Posterior vena cava (tissue), 2 donors: ENCODE data around the gene NCCRP1. TPM values are rescaled to one million over a fixed set of nuclear protein-coding genes. Genes with fewer than 3 reads are reported as not detected.
"Not testable (repeated sequence)": the region's sequence is repeated elsewhere in the genome, so short reads cannot be mapped to it uniquely, and the experiment has no call there.

Experiments
- DNase-seq: peaks from one replicate; pipeline ENCODE4 v3.0.0-alpha.2; 2020; ENCODE audit warnings: low spot score
- intact Hi-C, 2 donors: fragments of 100-400 bp; cut with DNase I; formaldehyde crosslinking; loops; one replicate each; pipeline versions ENCODE4 v1.14.1 to v1.14.2; 2022 to 2023
- total RNA-seq, 2 donors: library from RNA; stranded (reverse); fragmentation: NEBNext Ultra II Directional; extraction: Animal tissue kit (Norgen Biotek cat#: 25700); gene quantifications; one replicate each; pipeline ENCODE4 v1.2.1, GENCODE V29; 2021
- donor health status: DM: yes; HTN: yes; CAD: no.
- donor health status: DM: yes; HTN: yes; CAD: no.

Gene NCCRP1
- total RNA-seq, 2 donors from 2014 or later, result not detected

- no peak for DNase-seq
- intact Hi-C loops, result no loop called here
Observed at GRCh38 chr19:39232708-39233107, 35.9 kb downstream of the NCCRP1 start.

- intact Hi-C loops, result no loop called here
- no peak for DNase-seq
Observed at GRCh38 chr19:39236527-39236926, 39.8 kb downstream of the NCCRP1 start.

- intact Hi-C loops, result no loop called here
- DNase-seq, result no peak
Observed at GRCh38 chr19:39237200-39238184, 40.7 kb downstream of the NCCRP1 start.

- no peak for DNase-seq
- intact Hi-C loops, result no loop called here
Observed at GRCh38 chr19:39238209-39238608, 41.4 kb downstream of the NCCRP1 start.

- intact Hi-C loops, result no loop called here
- DNase-seq, result no peak
Observed at GRCh38 chr19:39238944-39239343, 42.2 kb downstream of the NCCRP1 start.

GRCh38 chr19:39240421-39240820 is 43.7 kb downstream of the NCCRP1 start:
- no peak for DNase-seq
- intact Hi-C loops, result no loop called here

- intact Hi-C loops, result not testable (repeated sequence)
Observed at GRCh38 chr19:39243741-39244140, 47.0 kb downstream of the NCCRP1 start.

GRCh38 chr19:39244410-39245100 is 47.8 kb downstream of the NCCRP1 start, which contains the start of gene IFNL3:
Gene IFNL3 (minus strand): TSS chr19:39245006. CDS start chr19:39244967, 39 bp downstream.
- intact Hi-C loops, DNase-seq: not testable (repeated sequence)

More at GRCh38 chr19:39243741-39244140, 47.0 kb downstream of the NCCRP1 start:
- not testable (repeated sequence) for DNase-seq

GRCh38 chr19:39245166-39245565 is 48.4 kb downstream of the NCCRP1 start:
- intact Hi-C loops, DNase-seq: not testable (repeated sequence)

- intact Hi-C loops, result no loop called here
Observed at GRCh38 chr19:39246951-39247669, 50.3 kb downstream of the NCCRP1 start.

GRCh38 chr19:39247701-39248664 is 51.2 kb downstream of the NCCRP1 start:
- intact Hi-C loops, result no loop called here
- no peak for DNase-seq

More at GRCh38 chr19:39246951-39247669, 50.3 kb downstream of the NCCRP1 start:
- DNase-seq, result no peak

- no peak for DNase-seq
- intact Hi-C loops, result no loop called here
Observed at GRCh38 chr19:39248806-39249205, 52.0 kb downstream of the NCCRP1 start, which contains the start of gene IFNL4. Gene IFNL4 (minus strand): TSS chr19:39248856.

GRCh38 chr19:39251081-39251480 is 54.3 kb downstream of the NCCRP1 start:
- no peak for DNase-seq
- intact Hi-C loops, result no loop called here

Other genes with a start within 250 kb of the NCCRP1 start
- 10 to 100 TPM; 17.4 to 23.0 TPM for gene FBXO17, start 221.2 kb upstream of the NCCRP1 start, total RNA-seq
- gene FBXO27, start 164.4 kb upstream of the NCCRP1 start, total RNA-seq, result 10 to 100 TPM in 1 of 2 donors, 1 to 10 TPM in 1; 8.5 to 10.0 TPM
- gene ACP7, start 112.6 kb upstream of the NCCRP1 start, total RNA-seq, result not detected
- gene PAK4, start 71.2 kb upstream of the NCCRP1 start, total RNA-seq, result 10 to 100 TPM; 15.0 to 17.3 TPM
- gene SYCN, start 7.3 kb downstream of the NCCRP1 start, total RNA-seq, result not detected
- not detected for gene IFNL3, start 48.0 kb downstream of the NCCRP1 start, total RNA-seq
- gene IFNL4, start 51.9 kb downstream of the NCCRP1 start, total RNA-seq, result not detected
- gene IFNL2, start 71.4 kb downstream of the NCCRP1 start, total RNA-seq, result not detected
- not detected for gene IFNL1, start 99.4 kb downstream of the NCCRP1 start, total RNA-seq
- under 1 TPM; 0.29 to 0.32 TPM for gene LRFN1, start 123.9 kb downstream of the NCCRP1 start, total RNA-seq
- gene GMFG, start 139.1 kb downstream of the NCCRP1 start, total RNA-seq, result 10 to 100 TPM; 35.0 to 48.4 TPM
- gene SAMD4B, start 145.5 kb downstream of the NCCRP1 start, total RNA-seq, result 100 to 1,000 TPM in 1 of 2 donors, 10 to 100 TPM in 1; 74.5 to 119 TPM
- gene PAF1, start 194.1 kb downstream of the NCCRP1 start, total RNA-seq, result 10 to 100 TPM; 26.0 to 28.5 TPM
- gene MED29, start 194.4 kb downstream of the NCCRP1 start, total RNA-seq, result 10 to 100 TPM; 32.7 to 33.3 TPM
- 100 to 1,000 TPM; 258 to 509 TPM for gene ZFP36, start 209.9 kb downstream of the NCCRP1 start, total RNA-seq
- gene PLEKHG2, start 215.7 kb downstream of the NCCRP1 start, total RNA-seq, result 10 to 100 TPM; 38.1 to 48.6 TPM
- 1,000 to 10,000 TPM; 1,159 to 1,295 TPM for gene RPS16, start 239.0 kb downstream of the NCCRP1 start, total RNA-seq
- 10 to 100 TPM; 67.0 to 74.9 TPM for gene SUPT5H, start 248.6 kb downstream of the NCCRP1 start, total RNA-seq